ENCODE data around the gene DCUN1D2. TPM values are rescaled to one million over a fixed set of nuclear protein-coding genes. Genes with fewer than 3 reads are reported as not detected.
A peak's percentile ranks its signal among the peaks of the same experiment; 100 is the strongest.

The DCUN1D2 gene
- total RNA-seq, 4 donors from 2014 or later, result 45.1 to 63.6 (median 56.0) TPM

GRCh38 chr13:113448545-113448884, 42.0 kb downstream of the DCUN1D2 start:
- DNase-seq (peak; percentile 41 to 76), ATAC-seq (no peak)
- Histone ChIP-seq H3K4me3 (peak overlapping the region; percentile 30 to 52 (median 44)), H3K36me3 (peaks cover 0 to 1% of the 10 kb centered on the region in 2 donors), H3K27me3 (no peaks in the 10 kb centered on the region), H3K4me1 (peaks cover 24 to 29% of the 10 kb centered on the region in 2 donors), H3K27ac (peak overlapping the region; percentile 92 to 97 (median 94)), H3K9me3 (no peaks in the 10 kb centered on the region)
- no peak for TF ChIP-seq POLR2A (IDR thresholded peaks at IDR 0.05)
- intact Hi-C loops (cut with DNase I; ENCODE audit: low total_unique reads) (no loop called here), in situ Hi-C loops (cut with MboI; ENCODE audit: low sequenced_read_pairs in 4 of 4) (no loop called here)

- Histone ChIP-seq H3K4me3 (no peak overlapping the region), H3K36me3 (peaks cover 0 to 11% of the 10 kb centered on the region in 2 donors), H3K27me3 (no peaks in the 10 kb centered on the region), H3K27ac (peak overlapping the region in 3 of 4 donors; percentile 92 to 97 (median 96)), H3K9me3 (no peaks in the 10 kb centered on the region), H3K4me1 (peaks cover 24% of the 10 kb centered on the region in 2 donors)
- intact Hi-C loops (cut with DNase I; ENCODE audit: low total_unique reads), result no loop called here
- in situ Hi-C loops (cut with MboI; ENCODE audit: low sequenced_read_pairs in 4 of 4), result no loop called here
- TF ChIP-seq POLR2A (IDR thresholded peaks at IDR 0.05) (no peak), CTCF (IDR thresholded peaks at IDR 0.05 in 4 of 5, conservative IDR thresholded peaks at IDR 0.05 in 1 of 5) (no peak)
- DNase-seq (no peak), ATAC-seq (no peak)
These were observed 42.9 kb downstream of the DCUN1D2 start for GRCh38 chr13:113447596-113447995.

DNA sequence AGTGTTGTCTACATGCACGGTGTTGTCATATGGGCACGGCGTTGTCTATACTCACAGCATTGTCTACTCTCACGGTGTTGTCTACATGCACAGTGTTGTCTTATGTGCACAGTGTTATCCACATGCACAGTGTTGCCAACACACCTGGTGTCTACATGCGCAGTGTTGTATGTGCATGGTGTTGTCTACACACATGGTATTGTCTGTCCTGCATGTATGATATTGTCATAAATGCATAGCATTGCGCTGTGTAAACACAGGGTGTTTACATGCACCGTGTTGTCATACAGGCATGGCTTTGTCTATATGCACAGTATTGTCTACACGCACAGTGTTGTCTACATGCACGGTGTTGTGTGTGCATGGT, 44.0 kb downstream of the DCUN1D2 start:
- in situ Hi-C loops (cut with MboI; ENCODE audit: low sequenced_read_pairs in 4 of 4), result no loop called here
- peaks cover 22 to 24% of the 10 kb centered on the region in 2 donors for H3K4me1 ChIP-seq

DNA sequence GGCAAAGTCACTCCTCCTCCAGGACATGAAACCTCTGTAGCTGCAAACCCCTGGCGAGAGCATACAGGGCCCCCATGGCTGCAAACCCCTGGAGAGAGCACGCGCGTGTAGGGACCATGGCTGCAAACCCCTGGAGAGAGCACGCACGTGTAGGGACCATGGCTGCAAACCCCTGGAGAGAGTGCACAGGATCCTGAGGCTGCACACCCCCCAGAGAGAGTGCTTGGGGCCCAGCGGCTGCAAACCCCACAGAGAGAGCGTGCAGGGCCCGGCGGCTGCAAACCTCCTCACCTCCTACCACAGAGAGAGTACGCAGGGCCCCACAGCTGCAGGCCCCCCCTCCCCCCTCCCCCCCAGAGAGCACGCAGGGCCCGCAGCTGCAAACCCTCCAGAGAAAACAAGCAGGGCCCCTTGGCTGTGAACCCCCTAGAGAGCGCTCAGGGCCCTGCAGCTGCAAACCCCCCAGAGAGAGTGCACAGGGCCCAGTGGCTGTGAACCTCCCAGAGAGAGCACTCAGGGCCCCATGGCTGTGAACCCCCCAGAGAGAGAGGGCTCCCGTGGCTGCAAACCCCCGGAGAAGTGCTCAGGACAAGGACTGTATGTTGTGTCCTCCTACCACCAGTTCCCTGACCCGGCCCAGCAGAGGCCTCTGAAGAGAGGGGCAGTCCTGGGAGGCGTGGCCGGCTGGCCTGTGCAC, 44.6 kb downstream of the DCUN1D2 start:
- intact Hi-C loops (cut with DNase I; ENCODE audit: low total_unique reads) (no loop called here), in situ Hi-C loops (cut with MboI; ENCODE audit: low sequenced_read_pairs in 4 of 4) (no loop called here)
- H3K27me3 ChIP-seq, result no peaks in the 10 kb centered on the region
- H3K4me1 ChIP-seq, result peaks cover 22 to 24% of the 10 kb centered on the region in 2 donors
- H3K27ac ChIP-seq, result peak overlapping the region in 1 of 4 donors; percentile 29
- no peaks in the 10 kb centered on the region for H3K9me3 ChIP-seq
- no peak for DNase-seq
- TF ChIP-seq POLR2A (IDR thresholded peaks at IDR 0.05), result no peak
- no peak for TF ChIP-seq CTCF (IDR thresholded peaks at IDR 0.05 in 4 of 5, conservative IDR thresholded peaks at IDR 0.05 in 1 of 5)
- no peak for ATAC-seq
- H3K4me3 ChIP-seq, result no peak overlapping the region
- H3K36me3 ChIP-seq, result peaks cover 0 to 27% of the 10 kb centered on the region in 2 donors

More for the DNA sequence above, 44.0 kb downstream of the DCUN1D2 start:
- TF ChIP-seq CTCF (IDR thresholded peaks at IDR 0.05 in 4 of 5, conservative IDR thresholded peaks at IDR 0.05 in 1 of 5) (no peak), POLR2A (IDR thresholded peaks at IDR 0.05) (no peak)
- Histone ChIP-seq H3K9me3 (no peaks in the 10 kb centered on the region), H3K36me3 (peaks cover 0 to 22% of the 10 kb centered on the region in 2 donors), H3K27ac (no peak overlapping the region), H3K4me3 (no peak overlapping the region), H3K27me3 (no peaks in the 10 kb centered on the region)
- intact Hi-C loops (cut with DNase I; ENCODE audit: low total_unique reads), result no loop called here
- DNase-seq (no peak), ATAC-seq (no peak)

DNA sequence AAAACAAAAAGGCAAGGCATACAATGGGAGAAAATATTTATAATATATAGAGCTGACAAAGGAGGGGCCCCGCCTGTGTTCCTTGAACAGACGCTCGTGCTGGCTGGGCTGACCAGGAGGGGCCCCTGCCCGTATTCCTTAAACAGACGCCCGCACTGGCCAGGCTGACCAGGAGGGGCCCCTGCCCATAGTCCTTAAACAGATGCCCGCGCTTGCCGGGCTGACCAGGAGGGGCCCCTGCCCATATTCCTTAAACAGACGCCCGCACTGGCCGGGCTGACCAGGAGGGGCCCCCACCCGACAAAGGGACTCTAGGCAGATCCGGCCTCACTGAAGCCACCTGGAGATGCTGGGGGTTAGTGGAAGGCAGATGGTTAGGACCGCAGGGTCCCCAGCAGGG, 46.5 kb downstream of the DCUN1D2 start:
- ATAC-seq, result no peak
- no peaks in the 10 kb centered on the region for H3K9me3 ChIP-seq

More for the DNA sequence above, 46.5 kb downstream of the DCUN1D2 start:
- Histone ChIP-seq H3K4me3 (no peak overlapping the region), H3K4me1 (peaks cover 6 to 8% of the 10 kb centered on the region in 2 donors), H3K27me3 (no peaks in the 10 kb centered on the region), H3K27ac (peak overlapping the region in 1 of 4 donors; percentile 27), H3K36me3 (peaks cover 0 to 32% of the 10 kb centered on the region in 2 donors)
- in situ Hi-C loops (cut with MboI; ENCODE audit: low sequenced_read_pairs in 4 of 4), result no loop called here
- intact Hi-C loops (cut with DNase I; ENCODE audit: low total_unique reads), result no loop called here
- DNase-seq, result no peak
- TF ChIP-seq POLR2A (IDR thresholded peaks at IDR 0.05) (no peak), CTCF (IDR thresholded peaks at IDR 0.05 in 4 of 5, conservative IDR thresholded peaks at IDR 0.05 in 1 of 5) (no peak)
